GM12878 (cell line): ENCODE results near the gene DBI. TPM values are rescaled to one million over a fixed set of nuclear protein-coding genes. Genes with fewer than 3 reads are reported as not detected.

Experiments used
- ATAC-seq: fragments of 200-7000 bp; cut with Tn5 transposase; 3 replicates; pipeline ENCODE4 v1.9.1; 2020; ENCODE audit warnings: mild to moderate bottlenecking, moderate library complexity
- BruUV-seq: library from RNA; stranded (reverse); fragments of 400-500 nt; replicated peaks from 2 replicates; lab custom pipeline; 2021; lab: Mats Ljungman, UMichigan
- CTCF ChIA-PET: fragments of 300-600 bp; sonication (Branson Sonifier 250); formaldehyde crosslinking; extraction: SDS; loops from one replicate; lab custom pipeline; 2021; ENCODE audit warnings: inconsistent platforms; lab: Yijun Ruan, JAX
- POLR2A ChIA-PET: fragments of 350-600 bp; formaldehyde crosslinking; extraction: SDS; loops from one replicate; lab custom pipeline; 2021; ENCODE audit warnings: inconsistent platforms; lab: Charles Lee
- RAD21 ChIA-PET: fragments of 300-600 bp; sonication (Branson Sonifier 250); formaldehyde crosslinking; loops from one replicate; lab custom pipeline; 2023; ENCODE audit warnings: antibody characterized with exemption; ENCODE audit not compliant: unreplicated experiment; lab: Charles Lee
- SMC1A ChIA-PET: fragments of 300-600 bp; sonication (Branson Sonifier 250); formaldehyde crosslinking; loops from one replicate; lab custom pipeline; 2023; ENCODE audit not compliant: unreplicated experiment, uncharacterized antibody; lab: Charles Lee
- DNase-seq: peaks from one replicate; pipeline ENCODE4 v3.0.0-alpha.2; 2011; ENCODE audit warnings: low read depth, low spot score
- FAIRE-seq: peaks from 3 replicates; lab custom pipeline; 2011; peaks lifted over from hg19 to GRCh38; lab: Jason Lieb, UNC
- H2AFZ ChIP-seq: 2 replicates; pipeline ENCODE4 v1.6.0; 2011; ENCODE audit warnings: low read depth, low read length, control low read depth; ENCODE audit not compliant: control insufficient read depth
- H3K27ac ChIP-seq: 2 replicates; pipeline ENCODE4 v1.5.1; 2011; ENCODE audit warnings: control low read depth; ENCODE audit not compliant: control insufficient read depth, insufficient read depth
- H3K27me3 ChIP-seq, 2 experiments: replicated peaks in 1 of 2; 2 replicates each; pipeline versions ENCODE4 v1.6.0 to v1.6.1; 2011; ENCODE audit warnings: low read length in 1 of 2; ENCODE audit not compliant: control insufficient read depth in 2 of 2, insufficient read depth in 2 of 2
- H3K36me3 ChIP-seq, 2 experiments: 2 replicates each; pipeline ENCODE4 v1.5.1; 2011; ENCODE audit warnings: low read length in 1 of 2; ENCODE audit not compliant: control insufficient read depth in 2 of 2, insufficient read depth in 2 of 2
- H3K4me1 ChIP-seq: 2 replicates; pipeline ENCODE4 v1.6.1; 2011; ENCODE audit warnings: mild to moderate bottlenecking, low read length, moderate library complexity, mixed read lengths; ENCODE audit not compliant: control insufficient read depth, insufficient read depth
- H3K4me2 ChIP-seq: 2 replicates; pipeline ENCODE4 v1.6.0; 2011; ENCODE audit warnings: control low read depth; ENCODE audit not compliant: control insufficient read depth, insufficient read depth
- H3K4me3 ChIP-seq: fragments of 200-600 bp; sonication (generic); 2 replicates; pipeline ENCODE4 v1.5.1; 2016
- H3K79me2 ChIP-seq: 2 replicates; pipeline ENCODE4 v1.6.0; 2011; ENCODE audit warnings: low read length; ENCODE audit not compliant: control insufficient read depth, insufficient read depth
- H3K9ac ChIP-seq: 2 replicates; pipeline ENCODE4 v1.8.0; 2011; ENCODE audit warnings: low read length, control low read depth, mixed read lengths; ENCODE audit not compliant: control insufficient read depth, insufficient read depth
- H3K9me3 ChIP-seq: replicated peaks from 3 replicates; pipeline ENCODE4 v1.5.1; 2011; ENCODE audit warnings: mild to moderate bottlenecking, low read length; ENCODE audit not compliant: control insufficient read depth, insufficient read depth
- H4K20me1 ChIP-seq: 2 replicates; pipeline ENCODE4 v1.6.0; 2011; ENCODE audit not compliant: control insufficient read depth, insufficient read depth
- ASH2L ChIP-seq: fragments of 300-600, 200-600 bp; sonication (generic); IDR thresholded peaks from 2 replicates; pipeline ENCODE4 v1.6.1; 2017; ENCODE audit warnings: low read depth, mild to moderate bottlenecking, borderline replicate concordance
- EP300 ChIP-seq, 2 experiments: fragments of 150-350 bp in 1 of 2; IDR thresholded peaks; 2 replicates each; pipeline ENCODE4 v1.6.1; 2011 to 2012; ENCODE audit warnings: low read depth in 2 of 2, low read length in 2 of 2, borderline replicate concordance in 1 of 2, improper control_type of control experiment in 1 of 2, inconsistent platforms in 1 of 2; ENCODE audit not compliant: control insufficient read depth in 1 of 2
- IRF5 ChIP-seq: fragments of 450-650 bp; IDR thresholded peaks from 2 replicates; pipeline ENCODE4 v1.6.1; 2017; ENCODE audit warnings: borderline replicate concordance
- MLLT1 ChIP-seq: fragments of 450-650 bp; IDR thresholded peaks from 2 replicates; pipeline ENCODE4 v1.6.1; 2016; ENCODE audit warnings: mild to moderate bottlenecking
- MTA3 ChIP-seq: IDR thresholded peaks from 2 replicates; pipeline ENCODE4 v1.6.1; 2012; ENCODE audit warnings: low read length, inconsistent platforms, borderline replicate concordance
- POLR2AphosphoS5 ChIP-seq: IDR thresholded peaks from 2 replicates; pipeline ENCODE4 v1.6.1; 2011; ENCODE audit warnings: mild to moderate bottlenecking, low read length, inconsistent platforms
- SIN3A ChIP-seq: IDR thresholded peaks from 2 replicates; pipeline ENCODE4 v1.6.1; 2012; ENCODE audit warnings: low read depth, low read length, improper control_type of control experiment
- ZNF207 ChIP-seq: fragments of 450-650 bp; IDR thresholded peaks from 2 replicates; pipeline ENCODE4 v1.6.1; 2014; ENCODE audit warnings: antibody characterized with exemption, mild to moderate bottlenecking, borderline replicate concordance
- WGBS: methylation state at CpG from one replicate; pipeline ENCODE4 v1.1.6; 2016; ENCODE audit warnings: low lambda C conversion rate; ENCODE audit not compliant: insufficient replicate concordance, insufficient coverage; ENCODE audit errors: missing lambda C conversion rate; 5-methylcytosine and 5-hydroxymethylcytosine counted together
- in situ Hi-C: fragments of 300-500 bp; cut with MboI; formaldehyde crosslinking; loops from 9 replicates; pipeline ENCODE4 v1.14.3; 2018; ENCODE audit warnings: mixed read lengths
- intact Hi-C: fragments of 100-400 bp; cut with micrococcal nuclease; formaldehyde crosslinking; loops from one replicate; pipeline ENCODE4 v1.14.2; 2022; ENCODE audit not compliant: unreplicated experiment
- polyA plus RNA-seq, 11 experiments: library from polyadenylated mRNA; depleted of rRNA in 4 of 11; unstranded in 6 of 11; stranded (reverse) in 5 of 11; fragments of >200 nt; fragmentation: Nextera tagmentation in 4 of 11; fragmentation: Illumina TruSeq in 1 of 11; extraction: Ambion mirVana in 4 of 11; extraction: Trizol in 1 of 11; gene quantifications; 1 replicate in 1 of 11; 2 replicates in 10 of 11; pipeline versions ENCODE4 v1.2.1 to v1.2.3, GENCODE V29; 2011 to 2016; ENCODE audit warnings: inconsistent platforms in 2 of 11, missing spikeins in 2 of 11, low read depth in 1 of 11
- total RNA-seq, 4 experiments: library from RNA; depleted of rRNA in 3 of 4; stranded (reverse); fragments of >200 nt in 3 of 4; fragmentation: Illumina TruSeq in 1 of 4; extraction: Trizol in 1 of 4; gene quantifications; 2 replicates each; pipeline versions ENCODE4 v1.2.1 to v1.2.3, GENCODE V29; 2013 to 2021

Gene DBI
- total and polyA plus RNA-seq, 10 of the 15 experiments (the other 5 are each of a cell fraction or from before 2014, with no cell fraction given): 248 to 2,567 (median 943) TPM

- TF ChIP-seq MLLT1: no peak
- no peak for TF ChIP-seq IRF5
- no peak for TF ChIP-seq EP300 (IDR thresholded peaks at IDR 0.05; ENCODE audit: borderline replicate concordance in 1 of 2, control insufficient read depth in 1 of 2, low read depth in 2 of 2, low read length in 2 of 2)
- no peak for TF ChIP-seq SIN3A
- no peak for TF ChIP-seq ASH2L
- no peak for TF ChIP-seq ZNF207
- no peak for TF ChIP-seq MTA3
Measured at GRCh38 chr2:119327431-119327830, 39.3 kb upstream of the DBI start (continued).

GRCh38 chr2:119332953-119333352, 33.8 kb upstream of the DBI start:
- SMC1A ChIA-PET: interaction anchor here (2.3 kb wide), 1 partner anchor 11 kb away, joined by 7 read pairs; no protein-coding TSS in a partner anchor
- Histone ChIP-seq H3K9me3 (no peaks in the 10 kb centered on the region), H3K4me2 (no peak overlapping the region), H4K20me1 (no peaks in the 10 kb centered on the region), H3K4me1 (no peaks in the 10 kb centered on the region), H3K36me3 (no peaks in the 10 kb centered on the region; a peak in 1 of 4 replicates), H3K4me3 (no peak overlapping the region), H3K27me3 (no peaks in the 10 kb centered on the region), H3K79me2 (no peaks in the 10 kb centered on the region), H2AFZ (no peak overlapping the region), H3K9ac (no peak overlapping the region), H3K27ac (no peak overlapping the region)
- FAIRE-seq (no peak), DNase-seq (no peak), ATAC-seq (no peak)
- WGBS: 91% methylated on average over 6 of the region's 6 CpGs
- no peak for TF ChIP-seq POLR2AphosphoS5
- CTCF ChIA-PET: interaction anchor here (0.7 kb wide), 1 partner anchor 55 kb away, joined by 3 read pairs; no protein-coding TSS in a partner anchor
- in situ Hi-C loops (no loop called here), intact Hi-C loops (no loop called here)
- POLR2A ChIA-PET: no interaction called here
- RAD21 ChIA-PET: no interaction called here
- BruUV-seq: no TSS peak
